HepG2 (cell line): ENCODE data around the gene MTARC1. TPM values are rescaled to one million over a fixed set of nuclear protein-coding genes. Genes with fewer than 3 reads are reported as not detected.
A peak's percentile ranks its signal among the peaks of the same experiment; 100 is the strongest.

Experiments used
- BORCS8-MEF2B ChIP-seq: sonication (generic); formaldehyde crosslinking; IDR thresholded peaks from 2 replicates; pipeline ENCODE4 v1.8.0; 2022; ENCODE audit warnings: mild to moderate bottlenecking, missing genetic modification reagents
- BRF2 ChIP-seq: sonication (generic); formaldehyde crosslinking; IDR thresholded peaks from 2 replicates; pipeline ENCODE4 v1.8.1; 2022; ENCODE audit warnings: mild to moderate bottlenecking, missing genetic modification reagents
- FOXP1 ChIP-seq, 2 experiments: fragments of 450-650 bp in 1 of 2; IDR thresholded peaks; 2 replicates each; pipeline ENCODE4 v1.6.1; 2017 to 2018; ENCODE audit warnings: antibody characterized with exemption in 1 of 2
- HMGXB3 ChIP-seq: sonication (generic); formaldehyde crosslinking; IDR thresholded peaks from 2 replicates; pipeline ENCODE4 v1.4.0; 2020; ENCODE audit warnings: missing genetic modification reagents, borderline replicate concordance
- HMGXB4 ChIP-seq, 2 experiments: sonication (generic) in 1 of 2; formaldehyde crosslinking in 1 of 2; IDR thresholded peaks; 2 replicates each; pipeline versions ENCODE4 v1.4.0 to v1.6.1; 2018 to 2020; ENCODE audit warnings: missing genetic modification reagents in 2 of 2, borderline replicate concordance in 1 of 2, low read depth in 1 of 2, mild to moderate bottlenecking in 1 of 2, missing biosample characterization in 1 of 2
- POGK ChIP-seq: sonication (generic); formaldehyde crosslinking; conservative IDR thresholded peaks from 2 replicates; pipeline ENCODE4 v1.8.0; 2022; ENCODE audit warnings: mild to moderate bottlenecking, moderate library complexity, missing genetic modification reagents
- PRDM10 ChIP-seq: sonication (generic); formaldehyde crosslinking; IDR thresholded peaks from 2 replicates; pipeline ENCODE4 v1.4.0; 2020; ENCODE audit warnings: low read depth, missing genetic modification reagents
- RXRB ChIP-seq: IDR thresholded peaks from 2 replicates; pipeline ENCODE4 v1.6.1; 2016; ENCODE audit warnings: borderline replicate concordance, missing genetic modification reagents, missing compliant biosample characterization
- SMC3 ChIP-seq: IDR thresholded peaks from 2 replicates; pipeline ENCODE4 v1.6.1; 2011; ENCODE audit warnings: low read length, improper control_type of control experiment
- SP2 ChIP-seq: sonication (generic); formaldehyde crosslinking; IDR thresholded peaks from 2 replicates; pipeline ENCODE4 v1.5.1; 2020; ENCODE audit warnings: mild to moderate bottlenecking, missing genetic modification reagents
- ZBTB7A ChIP-seq: sonication (generic); formaldehyde crosslinking; IDR thresholded peaks from 2 replicates; pipeline ENCODE4 v1.8.0; 2022; ENCODE audit warnings: mild to moderate bottlenecking, missing genetic modification reagents
- ZNF232 ChIP-seq: sonication (generic); formaldehyde crosslinking; IDR thresholded peaks from 2 replicates; pipeline ENCODE4 v1.4.0; 2020; ENCODE audit warnings: missing genetic modification reagents, borderline replicate concordance
- ZNF605 ChIP-seq: sonication (generic); formaldehyde crosslinking; IDR thresholded peaks from 2 replicates; pipeline ENCODE4 v1.8.0; 2022; ENCODE audit warnings: mild to moderate bottlenecking, missing genetic modification reagents
- ZNF678 ChIP-seq: sonication (generic); formaldehyde crosslinking; IDR thresholded peaks from 2 replicates; pipeline ENCODE4 v1.4.0; 2020; ENCODE audit warnings: mild to moderate bottlenecking, missing genetic modification reagents
- polyA plus RNA-seq, 8 experiments: library from polyadenylated mRNA; depleted of rRNA in 3 of 8; stranded (reverse) in 7 of 8; unstranded in 1 of 8; fragments of >200 nt; fragmentation: Illumina TruSeq in 4 of 8; extraction: Trizol in 4 of 8; gene quantifications; 2 replicates each; pipeline versions ENCODE4 v1.2.1 to v1.2.3, GENCODE V29; 2011 to 2016; ENCODE audit warnings: low read depth in 4 of 8, missing spikeins in 1 of 8, mixed read lengths in 1 of 8; ENCODE audit not compliant: insufficient read depth in 1 of 8
- total RNA-seq, 5 experiments: library from RNA; depleted of rRNA; stranded (reverse); fragments of >200 nt; fragmentation: Illumina TruSeq; extraction: Trizol; gene quantifications; 2 replicates each; pipeline ENCODE4 v1.2.3, GENCODE V29; 2016; ENCODE audit warnings: low read depth in 1 of 5

Gene MTARC1
- total and polyA plus RNA-seq, 2 of the 13 experiments (the other 11 are each of a cell fraction or from before 2014, with no cell fraction given), result 19.4 to 106 TPM

GRCh38 chr1:220748089-220748934, 38.4 kb upstream of the MTARC1 start, which contains the start of gene MTARC2 (continued):
- TF ChIP-seq HMGXB4 (CRISPR knock-in tag; IDR thresholded peaks at IDR 0.05; ENCODE audit: borderline replicate concordance in 1 of 2, low read depth in 1 of 2) (peak; percentile 61 to 86; a peak in 3 of 4 replicates), BORCS8-MEF2B (CRISPR knock-in tag) (peak; percentile 75), ZNF678 (CRISPR knock-in tag) (no peak; the same call in 1 of the 2 replicates), BRF2 (CRISPR knock-in tag) (peak; percentile 68; the same call in 1 of the 2 replicates), FOXP1 (IDR thresholded peaks at IDR 0.05) (no peak), FOXP1 (CRISPR knock-in tag; IDR thresholded peaks at IDR 0.05) (peak; percentile 30; the same call in 1 of the 2 replicates), RXRB (CRISPR knock-in tag) (peak; percentile 57; the same call in 1 of the 2 replicates), PRDM10 (CRISPR knock-in tag) (no peak), ZNF605 (CRISPR knock-in tag) (peak; percentile 70), ZBTB7A (CRISPR knock-in tag) (peak; percentile 47; the same call in 1 of the 2 replicates), SMC3 (no peak), POGK (peak; percentile 90), ZNF232 (CRISPR knock-in tag) (peak; percentile 70; the same call in 1 of the 2 replicates), HMGXB3 (peak; percentile 61; the same call in 1 of the 2 replicates), SP2 (peak; percentile 36; the same call in 1 of the 2 replicates)
